HG03520 (cell line): ENCODE data around the gene MYMK.

Experiments used
- ATAC-seq: cut with Tn5 transposase; IDR thresholded peaks from one replicate; pipeline ENCODE4 v1.9.1; 2021; ENCODE audit warnings: mild to moderate bottlenecking, moderate library complexity; ENCODE audit not compliant: unreplicated experiment

MYMK gene

DNA sequence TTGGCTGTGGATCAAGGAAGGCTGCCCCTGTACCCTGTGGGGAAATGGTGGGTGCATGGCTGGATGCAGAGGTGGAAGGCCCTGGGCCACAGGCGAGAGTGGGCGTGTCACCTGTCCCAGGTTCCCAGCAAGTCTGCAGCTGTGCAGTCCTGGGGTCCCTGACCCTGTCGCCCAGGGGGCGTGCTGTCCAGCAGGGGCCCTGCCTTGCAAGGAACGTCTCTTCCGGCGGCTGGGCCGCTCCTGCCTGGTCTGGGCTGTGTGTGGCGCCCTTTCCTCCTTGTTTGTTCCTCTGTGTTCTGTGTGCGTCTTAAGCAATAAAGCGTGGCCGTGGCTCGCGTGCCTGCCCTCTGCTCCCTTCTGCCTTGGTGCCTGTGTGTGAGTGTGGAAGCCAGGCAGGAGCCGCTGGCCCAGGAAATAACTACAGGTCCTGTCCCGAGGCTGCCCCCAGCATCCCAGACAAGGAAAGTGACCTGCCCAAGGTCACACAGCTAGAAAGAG is 54.3 kb downstream of the MYMK start:
- ATAC-seq, result no peak

DNA sequence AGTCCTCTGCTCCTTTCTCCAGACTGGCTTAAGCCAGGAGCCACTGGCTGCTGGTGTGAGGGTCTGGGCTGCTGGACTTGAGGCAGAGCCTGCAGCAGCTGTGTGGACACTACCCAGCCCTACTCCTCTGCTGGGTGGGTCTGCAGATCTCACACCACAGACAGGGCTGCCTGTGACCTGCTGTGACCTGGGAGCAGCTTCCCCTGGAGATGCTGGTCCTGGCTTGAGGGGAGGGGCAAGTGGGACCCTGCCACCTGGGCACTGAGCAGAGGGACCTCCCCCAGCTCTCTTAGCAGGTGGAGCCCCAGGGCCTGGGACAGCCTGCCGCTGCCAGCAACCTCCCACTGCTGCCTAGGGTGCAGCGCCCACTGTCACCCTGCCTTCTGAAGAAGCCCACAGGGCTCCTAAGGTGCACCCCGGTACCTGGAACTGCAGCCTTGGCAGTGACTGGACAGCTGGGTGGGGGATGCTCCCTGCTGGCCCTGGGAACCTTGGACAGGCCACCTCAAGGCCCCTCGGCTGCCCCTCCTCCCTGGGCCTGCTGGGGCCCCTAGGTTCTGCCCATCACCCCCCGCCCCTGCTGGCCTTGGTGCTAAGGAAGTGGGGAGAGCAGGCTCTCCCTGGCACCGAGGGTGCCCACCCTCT is 55.9 kb downstream of the MYMK start:
- ATAC-seq, result no peak

DNA sequence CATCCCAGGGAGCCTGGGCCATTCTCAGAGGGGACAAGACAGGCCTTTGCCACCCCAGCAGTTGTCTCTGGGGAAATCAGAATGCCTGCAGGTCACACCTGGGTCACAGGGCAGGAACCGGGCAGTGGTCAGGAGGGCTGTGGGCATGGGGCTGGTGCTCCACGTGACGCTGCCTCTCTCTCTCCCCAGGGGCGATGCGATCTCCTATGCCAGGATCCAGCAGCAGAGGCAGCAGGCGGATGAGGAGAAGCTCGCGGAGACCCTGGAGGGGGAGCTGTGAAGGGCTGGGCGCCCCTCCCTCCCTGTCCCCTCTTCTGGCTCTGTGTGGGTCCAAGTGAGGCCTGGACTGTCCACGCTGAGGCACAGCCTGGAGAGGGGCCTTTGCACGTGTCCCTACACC is 56.4 kb downstream of the MYMK start:
- ATAC-seq, result no peak

DNA sequence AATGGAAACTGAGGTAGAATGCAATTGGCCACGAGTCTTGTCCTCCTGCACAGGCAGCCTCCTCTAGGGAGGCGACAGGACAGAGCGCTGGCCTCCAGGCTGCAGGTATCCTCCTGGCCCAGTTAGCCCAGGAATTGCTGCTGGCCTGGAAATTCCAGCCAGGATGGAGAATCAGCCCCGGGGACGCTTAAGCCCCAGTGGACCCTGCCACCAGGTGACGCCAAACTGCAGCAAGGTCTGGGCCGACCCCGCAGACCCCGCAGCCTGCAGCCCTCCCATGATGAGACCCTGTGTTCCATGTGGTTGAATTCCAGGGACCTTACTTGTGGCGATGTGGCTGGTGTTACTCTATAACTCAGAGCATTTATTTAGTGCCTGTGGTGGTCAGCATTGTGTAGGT is 57.7 kb downstream of the MYMK start:
- ATAC-seq, result no peak

DNA sequence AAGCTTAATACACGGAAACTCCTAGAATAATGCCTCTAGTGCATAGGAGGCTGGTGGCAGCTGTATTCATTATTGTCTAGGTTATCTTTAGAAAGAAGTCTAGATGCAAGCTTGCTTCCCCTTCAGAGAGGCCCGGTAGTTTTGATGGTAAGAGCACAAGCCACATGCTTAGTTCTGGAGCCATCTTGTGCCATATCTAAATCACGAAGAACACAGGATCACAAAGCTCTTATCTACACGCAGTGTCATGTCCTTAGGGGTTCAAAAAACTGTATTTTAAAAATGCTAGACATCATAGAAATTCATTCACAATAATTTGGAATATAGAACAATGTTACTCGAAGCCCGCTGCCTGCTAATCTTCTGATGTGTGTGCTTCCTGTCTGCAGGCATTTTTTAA is 58.8 kb downstream of the MYMK start:
- ATAC-seq, result no peak

DNA sequence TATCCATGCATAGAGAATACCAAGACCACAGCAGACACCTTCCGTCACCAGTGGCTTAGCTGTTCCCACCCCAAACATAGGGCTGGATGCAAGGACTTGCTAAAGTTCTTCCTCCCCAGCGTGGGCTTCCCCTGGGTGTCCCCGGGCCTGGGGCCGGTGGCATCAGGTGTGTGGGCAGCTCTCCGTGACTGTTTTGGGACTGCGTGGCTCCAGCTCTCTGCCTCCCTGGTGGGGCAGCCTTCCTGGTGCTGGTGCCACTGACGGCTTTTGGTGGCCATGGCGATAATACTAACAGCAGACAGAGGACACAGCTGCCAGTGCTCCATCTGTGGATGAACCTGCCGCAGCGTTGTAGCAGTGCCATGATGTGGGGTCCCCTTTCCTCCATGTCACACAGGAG is 60.1 kb downstream of the MYMK start:
- ATAC-seq, result no peak
